ENCODE data around the gene FBXL13.

FBXL13 gene

DNA sequence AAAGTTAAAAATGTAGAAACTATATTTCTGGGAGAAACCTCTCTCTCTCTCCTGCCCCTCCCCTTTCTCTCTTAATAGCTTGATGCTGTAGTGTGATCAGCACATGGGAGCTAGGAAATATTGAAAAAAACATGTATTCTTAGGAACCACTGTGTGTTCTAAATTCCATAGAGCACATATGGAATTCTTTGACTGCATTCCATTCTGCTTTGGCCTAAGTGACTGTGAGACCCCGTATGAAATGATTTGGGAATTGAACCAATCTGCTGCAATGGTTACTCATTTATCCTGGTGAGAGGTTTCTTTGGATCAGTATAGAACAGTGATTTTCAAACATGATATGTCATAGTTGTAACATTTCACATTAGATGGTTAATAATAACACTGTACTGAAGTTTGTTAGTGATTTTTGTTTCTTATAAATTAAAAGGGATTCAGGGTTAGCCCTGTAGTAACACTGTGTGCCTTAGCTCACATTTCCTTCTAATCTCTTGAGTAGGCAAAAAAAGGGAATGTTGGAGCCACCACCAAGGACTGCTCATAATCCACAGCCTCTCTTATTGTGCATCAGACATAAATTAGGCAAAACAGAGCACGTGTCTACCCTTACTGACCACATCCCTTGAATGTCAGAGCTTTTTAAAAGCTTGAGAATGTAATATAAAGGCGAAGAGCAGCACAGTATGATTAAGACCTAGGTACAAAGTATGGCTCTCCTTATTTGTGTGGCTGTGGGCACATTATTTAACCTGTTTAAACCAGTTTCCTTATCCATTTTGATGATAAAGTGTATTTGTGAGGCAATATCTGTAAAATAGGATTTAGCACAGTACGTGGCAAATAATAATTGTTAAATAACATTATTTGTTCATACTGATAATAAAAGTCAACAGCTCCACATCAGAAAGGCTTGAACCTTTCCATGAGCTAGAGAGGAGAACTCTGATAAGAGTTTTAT is 256.7 kb downstream of the FBXL13 start:
- H3K36me3 ChIP-seq (replicated peaks): no peaks in the 10 kb centered on the region
- no peak overlapping the region for H3K27ac ChIP-seq
- TF ChIP-seq, protein P1, sequence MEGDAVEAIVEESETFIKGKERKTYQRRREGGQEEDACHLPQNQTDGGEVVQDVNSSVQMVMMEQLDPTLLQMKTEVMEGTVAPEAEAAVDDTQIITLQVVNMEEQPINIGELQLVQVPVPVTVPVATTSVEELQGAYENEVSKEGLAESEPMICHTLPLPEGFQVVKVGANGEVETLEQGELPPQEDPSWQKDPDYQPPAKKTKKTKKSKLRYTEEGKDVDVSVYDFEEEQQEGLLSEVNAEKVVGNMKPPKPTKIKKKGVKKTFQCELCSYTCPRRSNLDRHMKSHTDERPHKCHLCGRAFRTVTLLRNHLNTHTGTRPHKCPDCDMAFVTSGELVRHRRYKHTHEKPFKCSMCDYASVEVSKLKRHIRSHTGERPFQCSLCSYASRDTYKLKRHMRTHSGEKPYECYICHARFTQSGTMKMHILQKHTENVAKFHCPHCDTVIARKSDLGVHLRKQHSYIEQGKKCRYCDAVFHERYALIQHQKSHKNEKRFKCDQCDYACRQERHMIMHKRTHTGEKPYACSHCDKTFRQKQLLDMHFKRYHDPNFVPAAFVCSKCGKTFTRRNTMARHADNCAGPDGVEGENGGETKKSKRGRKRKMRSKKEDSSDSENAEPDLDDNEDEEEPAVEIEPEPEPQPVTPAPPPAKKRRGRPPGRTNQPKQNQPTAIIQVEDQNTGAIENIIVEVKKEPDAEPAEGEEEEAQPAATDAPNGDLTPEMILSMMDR (IDR thresholded peaks at IDR 0.05; ENCODE audit: low read depth, low read length, missing control alignments): no peak
- in situ Hi-C loops (cut with HindIII; ENCODE audit: low pct_ligation_motif_present, low sequenced_read_pairs): no loop called here
- no peak for DNase-seq
- no peaks in the 10 kb centered on the region for H3K27me3 ChIP-seq (replicated peaks)
- no peak overlapping the region for H3K4me3 ChIP-seq (ENCODE audit: low read depth, low read length)

- Histone ChIP-seq H3K27me3 (replicated peaks) (no peaks in the 10 kb centered on the region), H3K4me3 (ENCODE audit: low read depth, low read length) (no peak overlapping the region), H3K36me3 (replicated peaks) (no peaks in the 10 kb centered on the region), H3K27ac (no peak overlapping the region)
- in situ Hi-C loops (cut with HindIII; ENCODE audit: low pct_ligation_motif_present, low sequenced_read_pairs): no loop called here
- TF ChIP-seq, protein P1 (IDR thresholded peaks at IDR 0.05; ENCODE audit: low read depth, low read length, missing control alignments): no peak
- no peak for DNase-seq
These were observed 260.5 kb downstream of the FBXL13 start for GRCh38 chr7:102814025-102814471.

GRCh38 chr7:102813191-102814024 is 261.2 kb downstream of the FBXL13 start:
- Histone ChIP-seq H3K27me3 (replicated peaks) (no peaks in the 10 kb centered on the region), H3K36me3 (replicated peaks) (no peaks in the 10 kb centered on the region), H3K27ac (no peak overlapping the region), H3K4me3 (ENCODE audit: low read depth, low read length) (no peak overlapping the region)
- in situ Hi-C loops (cut with HindIII; ENCODE audit: low pct_ligation_motif_present, low sequenced_read_pairs): no loop called here
- DNase-seq: no peak
- TF ChIP-seq, protein P1 (IDR thresholded peaks at IDR 0.05; ENCODE audit: low read depth, low read length, missing control alignments): no peak

- no peak for DNase-seq
- TF ChIP-seq, protein P1 (IDR thresholded peaks at IDR 0.05; ENCODE audit: low read depth, low read length, missing control alignments): no peak
- no peak overlapping the region for H3K27ac ChIP-seq
- H3K4me3 ChIP-seq (ENCODE audit: low read depth, low read length): no peak overlapping the region
- no peaks in the 10 kb centered on the region for H3K27me3 ChIP-seq (replicated peaks)
- H3K36me3 ChIP-seq (replicated peaks): no peaks in the 10 kb centered on the region
- in situ Hi-C loops (cut with HindIII; ENCODE audit: low pct_ligation_motif_present, low sequenced_read_pairs): no loop called here
These were observed 262.5 kb downstream of the FBXL13 start for GRCh38 chr7:102811942-102812678.

DNA sequence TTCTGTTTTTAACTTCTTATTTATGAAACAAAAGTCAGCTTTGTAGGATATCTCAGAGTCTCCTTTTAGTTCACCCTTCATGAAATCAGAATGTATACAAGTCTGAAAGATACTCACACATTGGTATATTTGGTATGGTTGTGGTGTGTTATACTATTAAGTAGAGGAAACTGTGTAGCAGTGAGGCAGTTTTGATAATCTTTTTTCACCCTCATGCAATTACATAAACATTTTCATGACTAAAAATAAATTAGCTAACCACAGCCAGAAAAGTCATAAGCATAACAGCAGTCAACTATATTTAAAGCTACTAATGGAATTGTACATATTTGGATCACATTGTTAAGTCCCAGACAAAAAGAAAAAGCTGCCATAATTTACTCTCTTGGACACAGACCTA is 263.7 kb downstream of the FBXL13 start:
- no peaks in the 10 kb centered on the region for H3K36me3 ChIP-seq (replicated peaks)
- H3K27ac ChIP-seq: no peak overlapping the region
- H3K27me3 ChIP-seq (replicated peaks): no peaks in the 10 kb centered on the region
- H3K4me3 ChIP-seq (ENCODE audit: low read depth, low read length): no peak overlapping the region
- TF ChIP-seq, protein P1 (IDR thresholded peaks at IDR 0.05; ENCODE audit: low read depth, low read length, missing control alignments): no peak
- in situ Hi-C loops (cut with HindIII; ENCODE audit: low pct_ligation_motif_present, low sequenced_read_pairs): no loop called here
- DNase-seq: no peak

Data from brain microvascular endothelial cell (primary cell).